ENCODE data around the gene USP9X.

Gene USP9X

GRCh38 chrX:41066391-41066790 is 18.9 kb upstream of the USP9X start:
- H4K20me1 ChIP-seq (ENCODE audit: insufficient read depth, low read length), result no peaks in the 10 kb centered on the region
- no peaks in the 10 kb centered on the region for H3K9me3 ChIP-seq (ENCODE audit: insufficient read depth, low read length)
- no peak overlapping the region for H2AFZ ChIP-seq (ENCODE audit: low read depth, low read length)
- TF ChIP-seq CTCF (IDR thresholded peaks at IDR 0.05; ENCODE audit: low read depth, low read length) (no peak), EZH2phosphoT487 (IDR thresholded peaks at IDR 0.05; ENCODE audit: low read depth) (no peak)
- H3K36me3 ChIP-seq (replicated peaks; ENCODE audit: low read depth, low read length), result no peaks in the 10 kb centered on the region
- H3K4me3 ChIP-seq (ENCODE audit: low read length), result no peak overlapping the region
- H3K4me2 ChIP-seq (ENCODE audit: low read length), result no peak overlapping the region
- no peaks in the 10 kb centered on the region for H3K79me2 ChIP-seq (ENCODE audit: low read length)
- no peak overlapping the region for H3K9ac ChIP-seq (ENCODE audit: low read length)
- H3K4me1 ChIP-seq (ENCODE audit: low read length), result no peaks in the 10 kb centered on the region
- H3K27me3 ChIP-seq (ENCODE audit: low read depth, low read length), result no peaks in the 10 kb centered on the region
- H3K27ac ChIP-seq (ENCODE audit: low read length), result no peak overlapping the region

- Histone ChIP-seq H3K36me3 (replicated peaks; ENCODE audit: low read depth, low read length) (no peaks in the 10 kb centered on the region), H3K9ac (ENCODE audit: low read length) (no peak overlapping the region), H3K27me3 (ENCODE audit: low read depth, low read length) (no peaks in the 10 kb centered on the region), H3K4me2 (ENCODE audit: low read length) (no peak overlapping the region), H2AFZ (ENCODE audit: low read depth, low read length) (no peak overlapping the region), H3K9me3 (ENCODE audit: insufficient read depth, low read length) (no peaks in the 10 kb centered on the region), H3K4me3 (ENCODE audit: low read length) (no peak overlapping the region), H3K79me2 (ENCODE audit: low read length) (no peaks in the 10 kb centered on the region), H3K27ac (ENCODE audit: low read length) (no peak overlapping the region), H3K4me1 (ENCODE audit: low read length) (no peaks in the 10 kb centered on the region), H4K20me1 (ENCODE audit: insufficient read depth, low read length) (no peaks in the 10 kb centered on the region)
- TF ChIP-seq EZH2phosphoT487 (IDR thresholded peaks at IDR 0.05; ENCODE audit: low read depth), result no peak
- no peak for TF ChIP-seq CTCF (IDR thresholded peaks at IDR 0.05; ENCODE audit: low read depth, low read length)
Observed at GRCh38 chrX:41066969-41067368, 18.3 kb upstream of the USP9X start.

GRCh38 chrX:41067721-41068120 is 17.5 kb upstream of the USP9X start:
- H3K4me2 ChIP-seq (ENCODE audit: low read length), result no peak overlapping the region
- no peaks in the 10 kb centered on the region for H4K20me1 ChIP-seq (ENCODE audit: insufficient read depth, low read length)
- H3K4me3 ChIP-seq (ENCODE audit: low read length), result no peak overlapping the region
- no peaks in the 10 kb centered on the region for H3K4me1 ChIP-seq (ENCODE audit: low read length)
- no peaks in the 10 kb centered on the region for H3K79me2 ChIP-seq (ENCODE audit: low read length)
- H2AFZ ChIP-seq (ENCODE audit: low read depth, low read length), result no peak overlapping the region
- no peaks in the 10 kb centered on the region for H3K27me3 ChIP-seq (ENCODE audit: low read depth, low read length)
- H3K27ac ChIP-seq (ENCODE audit: low read length), result no peak overlapping the region
- TF ChIP-seq CTCF (IDR thresholded peaks at IDR 0.05; ENCODE audit: low read depth, low read length) (no peak), EZH2phosphoT487 (IDR thresholded peaks at IDR 0.05; ENCODE audit: low read depth) (no peak)
- no peak overlapping the region for H3K9ac ChIP-seq (ENCODE audit: low read length)
- H3K36me3 ChIP-seq (replicated peaks; ENCODE audit: low read depth, low read length), result no peaks in the 10 kb centered on the region
- no peaks in the 10 kb centered on the region for H3K9me3 ChIP-seq (ENCODE audit: insufficient read depth, low read length)

GRCh38 chrX:41076742-41077141 is 8.5 kb upstream of the USP9X start:
- Histone ChIP-seq H3K4me2 (ENCODE audit: low read length) (no peak overlapping the region), H3K27me3 (ENCODE audit: low read depth, low read length) (no peaks in the 10 kb centered on the region), H3K9ac (ENCODE audit: low read length) (no peak overlapping the region), H3K4me3 (ENCODE audit: low read length) (no peak overlapping the region), H4K20me1 (ENCODE audit: insufficient read depth, low read length) (no peaks in the 10 kb centered on the region), H2AFZ (ENCODE audit: low read depth, low read length) (no peak overlapping the region), H3K79me2 (ENCODE audit: low read length) (no peaks in the 10 kb centered on the region), H3K4me1 (ENCODE audit: low read length) (0 out of 2 replicates have a peak, but pooled peaks cover 3% of the 10 kb centered on the region), H3K27ac (ENCODE audit: low read length) (no peak overlapping the region), H3K36me3 (replicated peaks; ENCODE audit: low read depth, low read length) (no peaks in the 10 kb centered on the region), H3K9me3 (ENCODE audit: insufficient read depth, low read length) (no peaks in the 10 kb centered on the region)
- no peak for TF ChIP-seq CTCF (IDR thresholded peaks at IDR 0.05; ENCODE audit: low read depth, low read length)
- TF ChIP-seq EZH2phosphoT487 (IDR thresholded peaks at IDR 0.05; ENCODE audit: low read depth), result no peak
